Activated T-helper 1 cell treated with Interleukin-2 at 50 U/mL for 16 hours (primary cell): Measurements from ENCODE around the gene MAP4K5.
A peak's percentile ranks its signal among the peaks of the same experiment; 100 is the strongest.
"Not testable (repeated sequence)": the region's sequence is repeated elsewhere in the genome, so short reads cannot be mapped to it uniquely, and the experiment has no call there.

Experiments used
- DNase-seq: peaks from one replicate; pipeline ENCODE4 v3.0.0-alpha.2; 2020; ENCODE audit warnings: low read depth

The MAP4K5 gene

GRCh38 chr14:50532502-50533240, at the start of gene MAP4K5:
Gene MAP4K5 (minus strand): TSS chr14:50532569. CDS start chr14:50532049, 520 bp downstream.
- peak; percentile 84 for DNase-seq

DNA sequence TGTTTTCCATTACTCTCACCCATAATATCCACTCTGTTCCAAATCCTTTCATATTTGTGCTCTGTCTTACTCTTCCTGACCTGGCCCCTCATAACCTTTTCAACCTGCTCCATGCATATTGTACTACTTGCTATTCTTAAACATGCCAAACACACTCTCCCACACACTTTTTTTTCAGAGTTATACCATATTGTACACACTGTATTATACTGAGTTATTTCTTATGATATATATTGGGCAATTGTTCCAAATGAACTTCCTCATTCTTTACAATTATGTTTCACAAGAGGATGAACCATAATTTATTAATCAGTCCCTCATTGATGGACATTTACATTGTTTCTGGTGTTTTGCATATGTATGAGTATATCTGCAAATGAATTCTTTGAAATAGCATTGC, 46.1 kb upstream of the MAP4K5 start:
- DNase-seq: no peak

DNA sequence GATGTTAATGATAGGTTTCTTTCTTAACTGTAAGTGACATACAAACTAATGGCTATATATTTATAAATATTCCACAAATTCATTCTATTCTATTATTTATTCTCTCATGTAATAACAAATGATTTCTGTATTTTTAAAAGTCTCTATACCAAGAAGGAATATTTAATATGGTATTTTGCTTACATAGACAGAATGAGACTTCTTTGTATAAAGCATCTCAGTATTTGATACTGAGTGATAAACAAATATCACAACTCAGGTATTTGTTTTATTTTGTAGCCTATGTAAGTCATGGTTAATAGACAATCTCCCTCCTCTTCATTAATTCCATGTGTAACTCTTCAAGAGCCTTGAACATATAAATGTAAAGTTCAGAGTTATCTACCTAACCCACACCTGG, 45.6 kb upstream of the MAP4K5 start:
- no peak for DNase-seq

DNA sequence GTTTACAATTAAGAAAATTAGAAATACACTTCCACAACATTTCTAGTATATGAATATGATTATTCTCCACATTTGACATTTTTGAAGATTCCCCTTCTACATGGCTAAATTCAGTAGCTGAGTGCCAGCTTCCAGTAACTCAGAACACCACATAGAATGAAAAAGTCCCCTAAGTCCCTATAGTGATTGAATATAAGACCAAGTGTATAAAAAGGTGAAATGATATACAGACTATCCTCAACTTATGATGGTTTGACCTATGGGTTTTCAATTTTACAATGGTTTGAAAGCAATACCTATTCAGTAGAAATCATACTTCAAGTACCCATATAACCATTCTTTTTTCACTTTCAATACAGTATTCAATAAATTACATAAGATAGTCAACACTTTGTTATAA, 43.4 kb upstream of the MAP4K5 start:
- no peak for DNase-seq

- DNase-seq: no peak
Measured at GRCh38 chr14:50573862-50574261, 41.5 kb upstream of the MAP4K5 start.

DNA sequence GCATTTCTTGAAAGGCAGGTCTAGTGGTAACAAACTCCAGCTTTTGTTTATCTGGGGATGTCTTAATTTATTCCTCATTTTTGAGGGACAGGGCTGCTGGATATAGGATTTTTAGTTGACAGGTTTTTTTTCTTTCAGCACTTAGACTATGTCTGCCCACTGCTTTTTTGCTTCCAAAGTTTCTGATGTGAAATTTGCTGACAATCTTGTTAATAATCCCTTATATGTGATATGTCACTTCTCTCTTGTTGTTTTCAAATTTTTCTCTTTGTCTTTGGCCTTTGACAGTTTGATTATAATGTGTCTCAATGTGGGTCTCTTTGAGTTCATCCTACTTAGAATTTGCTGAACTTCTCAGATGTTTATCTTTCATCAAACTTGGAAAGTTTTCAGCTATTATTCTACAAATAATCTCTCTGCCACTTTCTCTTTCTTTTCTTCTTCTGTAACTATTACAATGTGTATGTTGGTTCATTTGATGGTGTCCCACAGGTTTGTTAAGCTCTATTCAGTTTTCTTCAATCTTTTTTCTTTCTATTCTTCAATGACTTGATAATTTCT, 37.4 kb upstream of the MAP4K5 start:
- no peak for DNase-seq

GRCh38 chr14:50562841-50563240, 30.5 kb upstream of the MAP4K5 start:
- DNase-seq: no peak

DNA sequence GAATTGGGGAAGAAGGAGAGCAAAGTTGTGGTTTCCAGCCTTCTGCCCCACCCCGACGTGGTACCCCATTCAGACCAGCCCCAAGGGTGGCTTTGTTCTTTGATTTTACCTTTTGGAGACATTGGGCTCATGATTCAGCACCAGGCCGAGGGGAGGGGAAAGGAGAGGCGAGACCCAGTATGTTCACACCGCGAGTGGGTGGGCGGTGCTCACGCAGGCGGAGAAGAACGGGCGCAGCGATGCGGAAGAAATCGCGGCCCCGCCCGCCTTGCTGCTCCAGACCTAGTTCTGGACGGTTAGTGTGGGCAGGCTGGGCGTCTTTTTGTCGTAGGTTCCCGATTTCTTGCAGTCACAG, 28.5 kb upstream of the MAP4K5 start:
- peak; percentile 11 for DNase-seq

GRCh38 chr14:50559990-50560930, 27.9 kb upstream of the MAP4K5 start, which contains the start of gene ATL1:
Gene ATL1 (plus strand): TSS chr14:50560145. CDS start chr14:50560266, 121 bp downstream.
- peak; percentile 4 for DNase-seq

DNA sequence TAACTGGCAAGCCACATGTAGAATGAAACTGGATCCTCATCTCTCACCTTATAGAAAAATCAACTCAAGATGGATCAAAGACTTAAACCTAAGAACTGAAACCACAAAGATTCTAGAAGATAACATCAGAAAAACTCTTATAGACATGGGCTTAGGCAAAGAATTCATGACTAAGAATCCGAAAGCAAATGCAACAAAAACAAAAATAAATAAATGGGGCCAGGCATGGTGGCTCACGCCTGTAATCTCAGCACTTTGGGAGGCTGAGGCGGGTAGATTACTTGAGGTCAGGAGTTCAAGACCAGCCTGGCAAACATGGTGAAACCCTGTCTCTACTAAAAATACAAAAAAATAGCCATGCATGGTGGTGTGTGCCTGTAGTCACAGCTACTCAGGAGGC, 20.4 kb upstream of the MAP4K5 start:
- not testable (repeated sequence) for DNase-seq

DNA sequence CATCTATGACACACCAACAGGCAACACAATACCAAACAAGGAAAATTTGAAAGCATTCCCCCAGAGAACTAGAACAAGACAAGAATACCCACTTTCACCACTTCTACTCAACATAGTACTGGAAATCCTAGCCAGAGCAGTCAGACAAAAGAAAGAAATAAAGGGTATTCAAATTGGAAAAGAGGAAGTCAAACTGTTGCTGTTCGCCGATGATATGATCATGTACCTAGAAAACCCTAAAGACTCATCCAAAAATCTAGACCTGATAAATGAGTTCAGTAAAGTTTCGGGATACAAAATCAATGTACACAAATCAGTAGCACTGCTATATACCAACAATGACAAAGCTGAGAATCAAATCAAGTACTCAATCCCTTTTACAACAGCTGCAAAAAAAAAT, 19.5 kb upstream of the MAP4K5 start:
- no peak for DNase-seq

DNA sequence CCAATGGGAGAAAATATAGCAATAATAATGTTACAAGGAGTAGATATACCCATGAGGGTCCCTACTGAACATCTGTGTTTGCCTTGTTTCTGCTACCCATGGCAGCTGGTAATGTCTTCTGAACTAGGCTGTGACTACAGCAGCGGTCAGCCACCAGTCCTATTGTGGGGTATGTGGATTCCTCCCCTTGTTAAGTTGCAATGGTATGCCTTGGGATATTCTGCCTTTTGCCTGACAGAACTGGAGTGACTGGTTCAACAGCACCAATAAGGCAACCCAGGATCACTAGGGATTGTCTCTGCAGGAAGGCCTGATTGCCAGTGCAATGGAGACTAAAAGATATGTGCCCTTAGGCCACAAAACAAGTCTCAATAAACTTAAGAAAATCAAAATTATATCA, 17.9 kb upstream of the MAP4K5 start:
- no peak for DNase-seq

- DNase-seq: no peak
Measured at GRCh38 chr14:50545618-50546017, 13.2 kb upstream of the MAP4K5 start.

GRCh38 chr14:50544911-50545310, 12.5 kb upstream of the MAP4K5 start:
- DNase-seq: no peak

DNA sequence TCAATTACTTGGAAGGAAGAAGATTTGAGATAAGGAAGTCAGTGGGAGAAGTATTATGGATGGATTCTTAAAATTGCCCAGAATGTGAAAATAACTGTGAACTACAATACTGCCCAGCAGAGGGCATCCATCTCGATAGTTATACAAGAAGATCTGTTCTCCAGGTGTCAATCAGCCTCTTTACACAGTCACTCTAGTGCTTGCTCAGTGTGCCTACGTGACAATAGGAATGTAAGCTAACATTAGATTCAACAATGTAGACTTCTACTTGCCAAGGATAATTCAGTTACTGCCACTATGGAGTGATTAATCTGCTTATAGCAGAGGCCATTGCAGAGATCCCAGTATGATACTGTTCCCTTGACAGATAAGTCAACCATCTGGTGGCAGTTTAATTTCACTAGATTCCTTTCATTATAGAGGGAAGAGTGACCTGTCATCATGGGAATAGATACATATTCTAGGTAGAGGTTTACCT, 10.6 kb upstream of the MAP4K5 start:
- no peak for DNase-seq

GRCh38 chr14:50541159-50541567, 8.8 kb upstream of the MAP4K5 start:
- no peak for DNase-seq

DNA sequence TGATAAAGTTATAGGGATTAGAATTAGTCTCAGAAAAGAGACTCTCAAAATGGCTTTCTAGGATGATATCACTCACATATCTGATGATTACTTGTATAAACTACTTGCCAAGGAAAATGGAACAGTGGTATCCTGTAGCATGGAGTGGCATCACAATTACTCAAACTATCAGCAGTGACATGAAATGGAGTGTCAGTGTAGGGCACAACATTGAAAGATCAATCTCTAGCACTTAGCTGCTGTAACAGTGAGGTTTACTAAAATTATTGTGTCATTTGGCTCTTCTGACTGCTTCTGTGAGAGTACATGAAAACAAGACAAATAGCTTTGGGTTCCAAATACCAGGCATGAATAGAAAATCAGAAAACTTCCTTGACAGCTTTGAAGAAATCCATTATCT, 6.7 kb upstream of the MAP4K5 start:
- no peak for DNase-seq

- DNase-seq: not testable (repeated sequence)
Measured at GRCh38 chr14:50538034-50538433, 5.7 kb upstream of the MAP4K5 start.

DNA sequence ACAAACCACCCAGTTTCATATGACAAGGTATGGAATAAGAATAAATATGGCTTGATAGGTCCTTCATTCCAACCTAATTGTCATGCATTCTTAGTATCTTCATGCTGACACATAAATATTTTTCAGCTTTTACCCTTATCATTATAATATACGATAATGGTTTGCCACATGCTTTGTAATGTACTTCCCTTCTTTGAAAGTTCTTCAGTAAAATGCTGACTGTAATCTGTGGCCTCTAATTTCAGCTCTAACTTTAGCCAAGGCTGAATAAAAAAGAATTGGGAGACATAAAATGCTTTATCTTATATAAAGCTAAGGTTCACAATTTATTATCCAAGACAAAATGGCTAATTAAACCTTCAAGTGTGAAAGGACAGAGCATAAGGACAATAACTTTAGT, 2.6 kb upstream of the MAP4K5 start:
- no peak for DNase-seq

DNA sequence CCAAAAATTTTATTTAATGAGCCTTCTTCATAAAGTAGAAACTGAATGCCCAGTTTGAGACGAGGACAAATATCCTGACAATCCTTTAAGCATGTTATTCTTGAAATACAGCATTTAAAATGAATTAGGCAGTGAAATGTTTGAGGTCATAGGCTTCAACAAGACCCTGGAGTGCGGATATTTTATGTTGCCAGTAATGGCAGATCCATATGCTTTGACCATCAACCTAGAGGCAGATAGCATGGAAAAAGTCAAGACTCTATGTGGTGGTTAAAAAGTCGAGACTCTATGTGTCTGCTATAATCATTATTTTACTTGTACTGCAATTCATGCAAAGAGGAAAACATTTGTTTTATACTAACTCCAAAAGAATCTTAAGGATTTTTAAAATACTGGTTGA, 2.0 kb upstream of the MAP4K5 start:
- no peak for DNase-seq

DNA sequence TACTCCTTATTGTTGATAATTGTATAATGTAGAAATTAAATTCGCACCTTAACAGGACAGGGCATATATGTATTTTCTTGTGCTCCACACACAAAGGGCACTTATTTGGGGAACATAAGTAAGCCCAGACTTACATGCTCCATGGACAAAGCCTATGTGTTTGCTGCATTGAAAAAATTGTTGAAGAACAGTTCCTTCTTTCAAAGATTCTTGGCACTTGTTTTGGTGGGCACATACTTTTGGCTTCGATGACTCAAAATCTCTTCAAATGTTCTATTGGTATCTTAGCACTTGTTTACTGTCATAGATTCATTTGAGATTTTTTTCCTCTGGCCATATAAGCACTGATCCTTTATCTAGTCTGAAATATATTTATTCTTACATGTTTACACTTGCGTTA, 1.4 kb upstream of the MAP4K5 start:
- no peak for DNase-seq

- no peak for DNase-seq
Measured at GRCh38 chr14:50533241-50533705, 904 bp upstream of the MAP4K5 start.
